Left ventricle myocardium inferior (tissue), 1 donor: Measurements from ENCODE around the gene HOXA6. TPM values are rescaled to one million over a fixed set of nuclear protein-coding genes. Genes with fewer than 3 reads are reported as not detected.

ENCODE experiments used
- DNase-seq: peaks from one replicate; pipeline ENCODE4 v3.0.0-alpha.2; 2020
- H3K27ac ChIP-seq: fragments of 200-600 bp; replicated peaks from 2 replicates; pipeline ENCODE4 v1.8.0; 2021
- H3K27me3 ChIP-seq: fragments of 200-600 bp; 2 replicates; pipeline ENCODE4 v1.8.0; 2021; ENCODE audit warnings: low read depth
- H3K36me3 ChIP-seq: fragments of 200-600 bp; 2 replicates; pipeline ENCODE4 v1.8.0; 2021
- H3K4me1 ChIP-seq: fragments of 200-600 bp; 2 replicates; pipeline ENCODE4 v1.8.0; 2021
- H3K4me3 ChIP-seq: fragments of 200-600 bp; 2 replicates; pipeline ENCODE4 v1.8.0; 2021; ENCODE audit warnings: mild to moderate bottlenecking, moderate library complexity
- H3K9me3 ChIP-seq: fragments of 200-600 bp; replicated peaks from 2 replicates; pipeline ENCODE4 v1.8.0; 2021
- CTCF ChIP-seq: fragments of 200-600 bp; IDR thresholded peaks from 2 replicates; pipeline ENCODE4 v1.8.0; 2021; ENCODE audit warnings: antibody characterized with exemption, mild to moderate bottlenecking, borderline replicate concordance
- intact Hi-C: fragments of 100-400 bp; cut with micrococcal nuclease; formaldehyde crosslinking; loops from one replicate; pipeline ENCODE4 v1.11.0; 2022
- total RNA-seq: library from RNA; stranded (reverse); fragmentation: NEBNext Ultra II Directional; extraction: Animal tissue kit (Norgen Biotek cat#: 25700); gene quantifications from one replicate; pipeline ENCODE4 v1.2.1, GENCODE V29; 2021
- donor health status: DM: no; HTN: yes; CAD: no; lungs with severe emphysema.

HOXA6 gene
- total RNA-seq, 1 donor from 2014 or later = not detected

GRCh38 chr7:27145165-27145913 is 2.2 kb downstream of the HOXA6 start:
- no peak for TF ChIP-seq CTCF
- Histone ChIP-seq H3K36me3 (no peaks in the 10 kb centered on the region), H3K4me1 (peaks cover 49% of the 10 kb centered on the region), H3K27ac (no peak overlapping the region), H3K27me3 (peaks cover 100% of the 10 kb centered on the region), H3K4me3 (no peak overlapping the region), H3K9me3 (no peaks in the 10 kb centered on the region)
- no peak for DNase-seq
- intact Hi-C loops = no loop called here

DNA sequence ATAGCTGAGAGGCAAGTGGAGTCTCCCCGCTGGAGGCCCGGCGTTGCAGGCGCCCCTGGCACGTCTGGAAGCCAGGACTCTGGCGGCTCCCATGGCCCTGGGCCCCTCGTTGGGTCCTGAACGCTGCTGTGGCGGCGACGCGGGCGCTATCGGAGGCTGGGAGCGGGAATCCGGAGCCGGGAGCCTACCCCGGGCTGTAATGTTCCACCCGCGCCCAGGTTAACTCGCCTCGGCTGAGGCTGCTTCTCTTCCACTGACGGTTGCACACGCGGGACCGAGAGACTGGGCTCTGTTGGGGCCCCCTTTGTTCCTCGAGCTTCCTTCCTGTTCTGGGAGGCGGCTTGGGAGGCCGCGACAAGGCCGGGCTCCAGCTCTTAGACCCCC is 2.8 kb downstream of the HOXA6 start:
- Histone ChIP-seq H3K4me3 (no peak overlapping the region), H3K27ac (no peak overlapping the region), H3K27me3 (peaks cover 100% of the 10 kb centered on the region), H3K4me1 (peaks cover 49% of the 10 kb centered on the region), H3K9me3 (no peaks in the 10 kb centered on the region), H3K36me3 (no peaks in the 10 kb centered on the region)
- no peak for DNase-seq
- intact Hi-C loops = no loop called here
- no peak for TF ChIP-seq CTCF

- intact Hi-C loops = no loop called here
- Histone ChIP-seq H3K4me1 (peaks cover 55% of the 10 kb centered on the region), H3K9me3 (no peaks in the 10 kb centered on the region), H3K4me3 (peak overlapping the region; percentile 64), H3K27ac (no peak overlapping the region), H3K36me3 (no peaks in the 10 kb centered on the region), H3K27me3 (peaks cover 100% of the 10 kb centered on the region)
- no peak for DNase-seq
- TF ChIP-seq CTCF = no peak
Measured at GRCh38 chr7:27143950-27144780, 3.4 kb downstream of the HOXA6 start.

- Histone ChIP-seq H3K9me3 (no peaks in the 10 kb centered on the region), H3K27me3 (peaks cover 100% of the 10 kb centered on the region), H3K4me1 (peaks cover 49% of the 10 kb centered on the region), H3K36me3 (no peaks in the 10 kb centered on the region), H3K4me3 (peak within 1 kb of the TSS; percentile 64), H3K27ac (peak within 1 kb of the TSS; percentile 47)
- no peak for DNase-seq
- intact Hi-C loops = no loop called here
- peak; percentile 53 for TF ChIP-seq CTCF
Measured at GRCh38 chr7:27143023-27143949, 4.3 kb downstream of the HOXA6 start, which contains the start of gene HOXA5. HOXA5 (minus strand) TSS chr7:27143681; CDS start chr7:27143607, 74 bp downstream.

- TF ChIP-seq CTCF = no peak
- no peaks in the 10 kb centered on the region for H3K36me3 ChIP-seq
- peak overlapping the region; percentile 64 for H3K4me3 ChIP-seq
- intact Hi-C loops = no loop called here
- H3K4me1 ChIP-seq = peaks cover 43% of the 10 kb centered on the region
- peaks cover 100% of the 10 kb centered on the region for H3K27me3 ChIP-seq
- DNase-seq = no peak
- H3K27ac ChIP-seq = peak overlapping the region; percentile 47
- no peaks in the 10 kb centered on the region for H3K9me3 ChIP-seq
Measured at GRCh38 chr7:27142580-27143022, 5.0 kb downstream of the HOXA6 start.
